MCF 10A (cell line): ENCODE results near the gene RINL. TPM values are rescaled to one million over a fixed set of nuclear protein-coding genes. Genes with fewer than 3 reads are reported as not detected.

Source experiments
- BruUV-seq: library from RNA; stranded (reverse); fragments of 400-500 nt; replicated peaks from 2 replicates; lab custom pipeline; 2021; lab: Mats Ljungman, UMichigan
- CTCF ChIA-PET: fragments of 300-600 bp; sonication (Branson Sonifier 250); formaldehyde crosslinking; extraction: SDS; loops from one replicate; lab custom pipeline; 2021; ENCODE audit warnings: antibody characterized with exemption, inconsistent platforms; lab: Yijun Ruan, JAX
- POLR2A ChIA-PET: fragments of 300-600, 350-650 bp; sonication (Branson Sonifier 250); formaldehyde crosslinking; extraction: SDS; loops from one replicate; lab custom pipeline; 2020; ENCODE audit warnings: antibody characterized with exemption, inconsistent platforms; lab: Yijun Ruan, JAX
- DNase-seq: peaks from one replicate; pipeline ENCODE4 v3.0.0-alpha.2; 2018; ENCODE audit not compliant: unreplicated experiment
- H3K27ac Mint-ChIP-seq: one replicate; pipeline ENCODE4 v1.8.0; 2022; ENCODE audit warnings: mild to moderate bottlenecking, low read depth, mixed read lengths; ENCODE audit not compliant: unreplicated experiment
- H3K27me3 Mint-ChIP-seq: one replicate; pipeline ENCODE4 v1.8.0; 2022; ENCODE audit warnings: mixed read lengths; ENCODE audit not compliant: insufficient read depth, unreplicated experiment
- H3K36me3 Mint-ChIP-seq: one replicate; pipeline ENCODE4 v1.8.0; 2022; ENCODE audit warnings: mild to moderate bottlenecking, moderate library complexity, mixed read lengths; ENCODE audit not compliant: insufficient read depth, unreplicated experiment
- H3K4me1 Mint-ChIP-seq: one replicate; pipeline ENCODE4 v1.8.0; 2022; ENCODE audit warnings: mixed read lengths; ENCODE audit not compliant: insufficient read depth, unreplicated experiment
- H3K4me3 Mint-ChIP-seq: one replicate; pipeline ENCODE4 v1.8.0; 2022; ENCODE audit warnings: mild to moderate bottlenecking, moderate library complexity, mixed read lengths; ENCODE audit not compliant: unreplicated experiment
- H3K9me3 Mint-ChIP-seq: one replicate; pipeline ENCODE4 v1.8.0; 2022; ENCODE audit warnings: mixed read lengths; ENCODE audit not compliant: unreplicated experiment
- intact Hi-C: fragments of 100-400 bp; cut with micrococcal nuclease; formaldehyde crosslinking; loops from 2 replicates; pipeline ENCODE4 v1.14.1; 2022
- total RNA-seq: library from RNA; stranded (reverse); gene quantifications from 2 replicates; pipeline ENCODE4 v1.2.3, GENCODE V29; 2022
- TF ChIP-seq, protein P1 (sequence below): fragments of 200-600 bp; IDR thresholded peaks from one replicate; pipeline ENCODE4 v1.8.0; 2022; ENCODE audit warnings: antibody characterized with exemption, mild to moderate bottlenecking; ENCODE audit not compliant: unreplicated experiment

The RINL gene
- total RNA-seq, 1 experiment from 2014 or later, result 4.7 TPM

DNA sequence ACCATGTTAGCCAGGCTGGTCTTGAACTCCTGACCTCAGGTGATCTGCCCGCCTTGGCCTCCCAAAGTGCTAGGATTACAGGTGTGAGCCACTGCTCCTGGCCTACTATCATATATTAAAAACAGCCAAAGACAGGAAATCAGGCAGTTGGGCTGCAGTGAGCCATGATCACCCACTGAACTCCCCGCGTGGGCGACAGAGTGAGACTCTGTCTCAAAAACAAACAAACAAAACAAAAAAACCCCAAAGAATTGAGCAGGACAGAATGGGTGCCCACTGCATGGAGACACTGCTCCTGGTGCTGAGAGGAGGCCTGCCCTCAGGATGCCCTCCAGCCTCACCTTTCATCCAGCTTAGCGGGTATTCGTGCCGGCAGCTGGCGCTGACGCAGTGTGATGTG, 5.2 kb upstream of the RINL start:
- no TSS peak for BruUV-seq

DNA sequence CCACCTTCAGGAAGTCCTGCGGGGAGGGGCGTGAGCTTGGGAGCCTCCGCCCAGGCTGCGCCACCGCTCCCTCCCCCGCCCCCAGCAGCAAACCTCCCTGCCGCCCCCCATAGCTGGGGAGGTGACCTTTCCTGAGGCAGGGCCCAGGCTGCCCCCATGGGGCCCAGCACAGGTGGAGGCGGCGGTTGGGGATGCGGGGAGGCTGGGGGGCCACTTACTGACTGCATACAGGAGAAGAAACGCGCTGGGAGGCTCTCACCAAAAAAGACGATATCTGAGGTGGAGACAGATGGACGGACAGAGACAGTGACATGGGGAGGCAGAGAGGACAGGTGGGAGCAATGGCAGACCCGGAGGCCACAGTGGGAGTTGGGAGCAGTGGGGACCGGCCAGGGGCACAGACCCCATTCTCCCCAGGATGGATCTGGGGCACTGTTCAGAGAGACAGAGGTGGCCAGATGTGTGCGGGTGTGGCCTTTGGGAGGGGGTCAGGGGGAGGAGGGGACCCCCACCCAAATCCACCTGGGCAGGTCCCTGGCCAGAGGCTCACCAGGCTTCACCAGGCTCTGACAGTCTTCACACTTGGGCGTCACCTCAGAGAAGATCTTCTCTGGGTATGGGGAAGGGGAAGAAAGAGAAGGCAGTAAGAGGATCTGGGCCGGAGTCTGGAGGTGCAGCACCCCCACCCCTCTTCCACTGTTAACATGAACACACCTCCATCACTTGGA, 3.0 kb upstream of the RINL start:
- Mint-ChIP-seq H3K4me1 (peaks cover 9% of the 10 kb centered on the region), H3K4me3 (no peak overlapping the region), H3K27ac (no peak overlapping the region), H3K36me3 (peaks cover 17% of the 10 kb centered on the region), H3K27me3 (no peaks in the 10 kb centered on the region), H3K9me3 (no peaks in the 10 kb centered on the region)
- ChIA-PET POLR2A (no interaction called here), CTCF (interaction anchor here (0.6 to 1.4 kb wide), 4 partner anchors 20 to 456 kb away, joined by 3 to 6 read pairs (median 4); no protein-coding TSS in a partner anchor)
- TF ChIP-seq, protein P1, sequence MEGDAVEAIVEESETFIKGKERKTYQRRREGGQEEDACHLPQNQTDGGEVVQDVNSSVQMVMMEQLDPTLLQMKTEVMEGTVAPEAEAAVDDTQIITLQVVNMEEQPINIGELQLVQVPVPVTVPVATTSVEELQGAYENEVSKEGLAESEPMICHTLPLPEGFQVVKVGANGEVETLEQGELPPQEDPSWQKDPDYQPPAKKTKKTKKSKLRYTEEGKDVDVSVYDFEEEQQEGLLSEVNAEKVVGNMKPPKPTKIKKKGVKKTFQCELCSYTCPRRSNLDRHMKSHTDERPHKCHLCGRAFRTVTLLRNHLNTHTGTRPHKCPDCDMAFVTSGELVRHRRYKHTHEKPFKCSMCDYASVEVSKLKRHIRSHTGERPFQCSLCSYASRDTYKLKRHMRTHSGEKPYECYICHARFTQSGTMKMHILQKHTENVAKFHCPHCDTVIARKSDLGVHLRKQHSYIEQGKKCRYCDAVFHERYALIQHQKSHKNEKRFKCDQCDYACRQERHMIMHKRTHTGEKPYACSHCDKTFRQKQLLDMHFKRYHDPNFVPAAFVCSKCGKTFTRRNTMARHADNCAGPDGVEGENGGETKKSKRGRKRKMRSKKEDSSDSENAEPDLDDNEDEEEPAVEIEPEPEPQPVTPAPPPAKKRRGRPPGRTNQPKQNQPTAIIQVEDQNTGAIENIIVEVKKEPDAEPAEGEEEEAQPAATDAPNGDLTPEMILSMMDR, result no peak
- BruUV-seq, result no TSS peak
- intact Hi-C loops, result no loop called here
- DNase-seq, result no peak

More for the DNA sequence above, 5.2 kb upstream of the RINL start:
- H3K4me3 Mint-ChIP-seq, result no peak overlapping the region
- ChIA-PET POLR2A (no interaction called here), CTCF (interaction anchor here (0.6 to 1.4 kb wide), 4 partner anchors 46 to 668 kb away, joined by 3 to 5 read pairs (median 4); no protein-coding TSS in a partner anchor)
- TF ChIP-seq, protein P1, result no peak
- H3K27me3 Mint-ChIP-seq, result no peaks in the 10 kb centered on the region
- no peaks in the 10 kb centered on the region for H3K9me3 Mint-ChIP-seq
- intact Hi-C loops, result no loop called here
- no peak for DNase-seq
- H3K36me3 Mint-ChIP-seq, result peaks cover 33% of the 10 kb centered on the region
- H3K27ac Mint-ChIP-seq, result no peak overlapping the region
- H3K4me1 Mint-ChIP-seq, result no peaks in the 10 kb centered on the region

DNA sequence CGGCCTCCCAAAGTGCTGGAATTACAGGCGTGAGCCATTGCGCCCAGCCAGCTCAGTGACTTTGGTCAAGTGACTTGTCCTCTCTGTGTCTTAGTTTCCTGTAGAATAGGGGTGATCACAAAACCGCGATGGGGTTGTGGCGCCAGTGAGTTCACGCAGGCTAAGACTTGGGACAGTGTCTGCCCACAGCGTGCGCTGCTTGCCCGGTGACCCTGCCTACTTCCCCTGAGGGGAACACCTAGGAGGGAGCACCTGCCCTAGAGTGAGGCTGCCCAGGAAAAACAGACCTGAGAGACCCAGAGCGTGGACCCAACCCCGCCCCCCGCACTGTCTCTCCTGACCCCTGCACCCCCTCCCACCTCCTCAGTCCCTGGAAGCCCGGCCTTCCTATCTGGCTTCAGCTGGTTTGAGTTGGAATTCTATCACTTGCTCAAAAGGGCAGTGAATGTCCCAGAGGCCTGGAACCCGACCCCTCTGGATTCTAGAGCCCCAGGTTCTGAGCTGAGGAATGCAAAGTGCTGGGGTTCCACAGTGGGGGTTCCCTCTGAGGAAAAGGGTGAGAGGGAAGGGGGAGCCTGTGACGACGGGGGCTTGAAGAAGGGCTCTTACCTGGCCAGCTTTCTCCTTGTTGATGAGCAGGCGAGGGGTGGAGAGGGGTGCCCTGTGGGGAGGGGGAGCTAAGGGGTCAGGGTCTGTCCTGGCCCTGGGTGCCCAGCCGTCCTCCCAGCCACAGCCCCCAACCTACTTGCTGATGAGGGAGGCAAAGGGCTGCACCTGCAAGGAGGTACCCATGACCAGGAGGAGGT, 2.2 kb upstream of the RINL start:
- ChIA-PET POLR2A (no interaction called here), CTCF (interaction anchor here (0.6 to 0.7 kb wide), 2 partner anchors 227 to 455 kb away, joined by 3 read pairs; no protein-coding TSS in a partner anchor)
- no peaks in the 10 kb centered on the region for H3K27me3 Mint-ChIP-seq
- no peak overlapping the region for H3K4me3 Mint-ChIP-seq
- no peak overlapping the region for H3K27ac Mint-ChIP-seq
- peaks cover 12% of the 10 kb centered on the region for H3K36me3 Mint-ChIP-seq
- H3K9me3 Mint-ChIP-seq, result no peaks in the 10 kb centered on the region
- DNase-seq, result no peak
- peaks cover 9% of the 10 kb centered on the region for H3K4me1 Mint-ChIP-seq
- no TSS peak for BruUV-seq
- intact Hi-C loops, result no loop called here
- TF ChIP-seq, protein P1, result no peak

DNA sequence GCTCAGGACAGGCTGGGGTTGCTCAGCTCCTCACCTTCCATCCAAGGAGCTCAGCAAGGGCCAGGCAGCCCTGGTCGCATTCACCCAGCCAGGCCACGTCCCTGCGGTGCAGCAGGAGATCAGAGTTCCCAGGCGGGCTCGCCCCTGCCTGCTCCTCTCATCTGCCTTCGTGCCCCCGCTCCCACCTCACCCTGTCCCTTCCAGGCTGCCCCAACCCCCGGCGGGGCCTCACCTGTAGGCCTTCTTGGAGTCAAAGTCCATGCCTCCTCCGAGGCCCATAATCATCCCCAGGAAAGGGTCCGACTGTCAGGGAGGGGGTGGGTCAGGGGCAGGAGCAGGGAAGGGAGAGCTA, 1.3 kb upstream of the RINL start:
- intact Hi-C loops, result no loop called here
- no peak for DNase-seq
- H3K27ac Mint-ChIP-seq, result no peak overlapping the region
- no peaks in the 10 kb centered on the region for H3K9me3 Mint-ChIP-seq
- ChIA-PET POLR2A (interaction anchor here (0.9 kb wide), 1 partner anchor 17 kb away, joined by 3 read pairs; no protein-coding TSS in a partner anchor), CTCF (interaction anchor here (0.8 kb wide), 1 partner anchor 33 kb away, joined by 3 read pairs; no protein-coding TSS in a partner anchor)
- H3K27me3 Mint-ChIP-seq, result no peaks in the 10 kb centered on the region
- no peak overlapping the region for H3K4me3 Mint-ChIP-seq
- peaks cover 9% of the 10 kb centered on the region for H3K4me1 Mint-ChIP-seq
- TF ChIP-seq, protein P1, result no peak
- no TSS peak for BruUV-seq
- H3K36me3 Mint-ChIP-seq, result peaks cover 9% of the 10 kb centered on the region
